Measurements from ENCODE around the gene MRPS25. TPM values are rescaled to one million over a fixed set of nuclear protein-coding genes. Genes with fewer than 3 reads are reported as not detected.

MRPS25 gene
- polyA plus RNA-seq, 1 experiment, result 22.8 TPM

GRCh38 chr3:15094187-15094875 lies 29.2 kb upstream of the MRPS25 start:
- ChIA-PET POLR2A (no interaction called here), CTCF (no interaction called here)
- DNase-seq (ENCODE audit: low read depth, low spot score), result no peak
- TF ChIP-seq CTCF (IDR thresholded peaks at IDR 0.05; ENCODE audit: low read depth, low read length), result no peak
- Histone ChIP-seq H3K9me3 (ENCODE audit: control insufficient read depth, insufficient read depth, low read length) (no peaks in the 10 kb centered on the region), H3K27ac (ENCODE audit: low read depth, low read length) (no peak overlapping the region), H3K4me3 (ENCODE audit: low read depth, low read length) (no peak overlapping the region), H3K27me3 (ENCODE audit: control insufficient read depth, insufficient read depth, low read length) (no peaks in the 10 kb centered on the region)

GRCh38 chr3:15092686-15093085 lies 27.6 kb upstream of the MRPS25 start:
- no peak overlapping the region for H3K27ac ChIP-seq (ENCODE audit: low read depth, low read length)
- no peaks in the 10 kb centered on the region for H3K27me3 ChIP-seq (ENCODE audit: control insufficient read depth, insufficient read depth, low read length)
- ChIA-PET CTCF (no interaction called here), POLR2A (no interaction called here)
- H3K4me3 ChIP-seq (ENCODE audit: low read depth, low read length), result no peak overlapping the region
- no peak for TF ChIP-seq CTCF (IDR thresholded peaks at IDR 0.05; ENCODE audit: low read depth, low read length)
- H3K9me3 ChIP-seq (ENCODE audit: control insufficient read depth, insufficient read depth, low read length), result no peaks in the 10 kb centered on the region
- DNase-seq (ENCODE audit: low read depth, low spot score), result no peak

GRCh38 chr3:15091575-15091974 lies 26.5 kb upstream of the MRPS25 start:
- no peak for TF ChIP-seq CTCF (IDR thresholded peaks at IDR 0.05; ENCODE audit: low read depth, low read length)
- H3K9me3 ChIP-seq (ENCODE audit: control insufficient read depth, insufficient read depth, low read length), result no peaks in the 10 kb centered on the region
- no peak for DNase-seq (ENCODE audit: low read depth, low spot score)
- ChIA-PET CTCF (interaction anchor here (1.1 kb wide), 1 partner anchor 11 kb away, joined by 3 read pairs; no protein-coding TSS in a partner anchor), POLR2A (no interaction called here)
- H3K27ac ChIP-seq (ENCODE audit: low read depth, low read length), result no peak overlapping the region
- H3K4me3 ChIP-seq (ENCODE audit: low read depth, low read length), result no peak overlapping the region
- no peaks in the 10 kb centered on the region for H3K27me3 ChIP-seq (ENCODE audit: control insufficient read depth, insufficient read depth, low read length)

- no peak overlapping the region for H3K4me3 ChIP-seq (ENCODE audit: low read depth, low read length)
- CTCF ChIA-PET, result interaction anchor here (1.1 to 1.3 kb wide), 2 partner anchors 19 to 163 kb away, joined by 7 to 10 read pairs; no protein-coding TSS in a partner anchor
- TF ChIP-seq CTCF (IDR thresholded peaks at IDR 0.05; ENCODE audit: low read depth, low read length), result no peak
- DNase-seq (ENCODE audit: low read depth, low spot score), result no peak
- H3K27me3 ChIP-seq (ENCODE audit: control insufficient read depth, insufficient read depth, low read length), result no peaks in the 10 kb centered on the region
- H3K27ac ChIP-seq (ENCODE audit: low read depth, low read length), result no peak overlapping the region
- H3K9me3 ChIP-seq (ENCODE audit: control insufficient read depth, insufficient read depth, low read length), result no peaks in the 10 kb centered on the region
- POLR2A ChIA-PET, result no interaction called here
Measured at GRCh38 chr3:15089201-15089600, 24.1 kb upstream of the MRPS25 start.

GRCh38 chr3:15086699-15087098 lies 21.6 kb upstream of the MRPS25 start:
- CTCF ChIA-PET, result no interaction called here
- no peak overlapping the region for H3K4me3 ChIP-seq (ENCODE audit: low read depth, low read length)
- POLR2A ChIA-PET, result interaction anchor here (0.9 kb wide), 1 partner anchor 12 kb away, joined by 3 read pairs; the partner anchor contains the start of gene RBSN

More at GRCh38 chr3:15086699-15087098, 21.6 kb upstream of the MRPS25 start:
- no peaks in the 10 kb centered on the region for H3K27me3 ChIP-seq (ENCODE audit: control insufficient read depth, insufficient read depth, low read length)
- DNase-seq (ENCODE audit: low read depth, low spot score), result no peak
- no peak for TF ChIP-seq CTCF (IDR thresholded peaks at IDR 0.05; ENCODE audit: low read depth, low read length)
- H3K27ac ChIP-seq (ENCODE audit: low read depth, low read length), result no peak overlapping the region
- H3K9me3 ChIP-seq (ENCODE audit: control insufficient read depth, insufficient read depth, low read length), result no peaks in the 10 kb centered on the region
